Endodermal cell (in vitro differentiated cells): ENCODE measurements around the gene CSGALNACT2. TPM values are rescaled to one million over a fixed set of nuclear protein-coding genes. Genes with fewer than 3 reads are reported as not detected.

ENCODE experiments used
- DNase-seq: peaks from one replicate; pipeline ENCODE4 v3.0.0-alpha.2; 2017
- H3K27ac ChIP-seq: 2 replicates; pipeline ENCODE4 v1.5.1; 2013; ENCODE audit warnings: mild to moderate bottlenecking, low read depth, low read length, moderate library complexity
- H3K27me3 ChIP-seq: 2 replicates; pipeline ENCODE4 v1.6.1; 2013; ENCODE audit warnings: mild to moderate bottlenecking, low read length, moderate library complexity; ENCODE audit not compliant: insufficient read depth, control insufficient read depth, poor library complexity, severe bottlenecking
- H3K36me3 ChIP-seq: 2 replicates; pipeline ENCODE4 v1.7.0; 2013; ENCODE audit warnings: mild to moderate bottlenecking, low read length, moderate library complexity; ENCODE audit not compliant: control insufficient read depth, insufficient read depth
- H3K4me1 ChIP-seq: one replicate; pipeline ENCODE4 v1.7.0; 2013; ENCODE audit warnings: low read length; ENCODE audit not compliant: control insufficient read depth, insufficient read depth
- H3K4me3 ChIP-seq: 2 replicates; pipeline ENCODE4 v1.5.1; 2013; ENCODE audit warnings: mild to moderate bottlenecking, low read length, moderate library complexity
- H3K9ac ChIP-seq: 2 replicates; pipeline ENCODE4 v1.6.1; 2013; ENCODE audit warnings: mild to moderate bottlenecking, low read length, moderate library complexity; ENCODE audit not compliant: poor library complexity, severe bottlenecking; ENCODE audit errors: extremely low read depth
- H3K9me3 ChIP-seq: 2 replicates; pipeline ENCODE4 v1.6.1; 2013; ENCODE audit warnings: mild to moderate bottlenecking, low read length, moderate library complexity; ENCODE audit not compliant: control insufficient read depth
- H3K27ac Mint-ChIP-seq: 2 replicates; pipeline ENCODE4 v1.8.0; 2020; ENCODE audit warnings: mixed read lengths
- H3K27me3 Mint-ChIP-seq: 2 replicates; pipeline ENCODE4 v1.8.0; 2021; ENCODE audit warnings: mild to moderate bottlenecking, mixed read lengths; ENCODE audit not compliant: insufficient read depth
- H3K36me3 Mint-ChIP-seq: 2 replicates; pipeline ENCODE4 v1.8.0; 2020; ENCODE audit warnings: low read depth, mixed read lengths
- H3K4me1 Mint-ChIP-seq: 2 replicates; pipeline ENCODE4 v1.8.0; 2020; ENCODE audit warnings: mixed read lengths
- H3K4me3 Mint-ChIP-seq: 2 replicates; pipeline ENCODE4 v1.8.0; 2020; ENCODE audit warnings: mild to moderate bottlenecking, moderate library complexity, mixed read lengths
- H3K9me3 Mint-ChIP-seq: 2 replicates; pipeline ENCODE4 v1.8.0; 2020; ENCODE audit warnings: mild to moderate bottlenecking, mixed read lengths
- CTCF ChIP-seq: fragments of 200-600 bp; sonication (generic); conservative IDR thresholded peaks from 2 replicates; pipeline ENCODE4 v1.5.0; 2021; ENCODE audit warnings: antibody characterized with exemption, mild to moderate bottlenecking
- WGBS, 2 experiments: methylation state at CpG; one replicate each; pipeline versions ENCODE4 v1.1.5 to v1.1.7; 2013; ENCODE audit warnings: missing lambda C conversion rate in 2 of 2, mixed read lengths in 1 of 2; ENCODE audit not compliant: insufficient coverage in 1 of 2, insufficient read length in 1 of 2; 5-methylcytosine and 5-hydroxymethylcytosine counted together
- total RNA-seq, 2 donors: library from RNA; stranded (reverse); fragmentation: NEBNext Ultra II Directional in 1 of 2; extraction: Animal tissue kit (Norgen Biotek cat#: 25700) in 1 of 2; gene quantifications; 2 replicates in 1 of 2; 3 replicates in 1 of 2; pipeline ENCODE4 v1.2.1, GENCODE V29; 2021

The CSGALNACT2 gene
- total RNA-seq, 2 donors from 2014 or later = 7.3 to 8.6 TPM

GRCh38 chr10:43215758-43216455 is 77.7 kb downstream of the CSGALNACT2 start:
- Histone ChIP-seq H3K27me3 (no peaks in the 10 kb centered on the region), H3K9ac (no peak overlapping the region), H3K27ac (no peak overlapping the region), H3K9me3 (no peaks in the 10 kb centered on the region), H3K4me1 (no peaks in the 10 kb centered on the region), H3K36me3 (no peaks in the 10 kb centered on the region), H3K4me3 (no peak overlapping the region)
- no peak for DNase-seq
- 88 to 90% methylated on average over 13 to 19 of the region's 19 CpGs for WGBS, 2 experiments
- no peaks in the 10 kb centered on the region for H3K9me3 Mint-ChIP-seq
- peaks cover 4% of the 10 kb centered on the region for H3K27me3 Mint-ChIP-seq
- no peaks in the 10 kb centered on the region for H3K4me1 Mint-ChIP-seq
- no peak overlapping the region for H3K27ac Mint-ChIP-seq
- no peaks in the 10 kb centered on the region for H3K36me3 Mint-ChIP-seq
- H3K4me3 Mint-ChIP-seq = no peak overlapping the region
- TF ChIP-seq CTCF = no peak

- WGBS, 2 experiments = 90 to 93% methylated on average over 8 to 15 of the region's 15 CpGs
- H3K36me3 Mint-ChIP-seq = no peaks in the 10 kb centered on the region
- no peaks in the 10 kb centered on the region for H3K9me3 Mint-ChIP-seq
- H3K27ac Mint-ChIP-seq = no peak overlapping the region
- TF ChIP-seq CTCF = no peak
- no peak for DNase-seq
- Histone ChIP-seq H3K4me3 (no peak overlapping the region), H3K27me3 (no peaks in the 10 kb centered on the region), H3K27ac (no peak overlapping the region), H3K9me3 (no peaks in the 10 kb centered on the region), H3K36me3 (no peaks in the 10 kb centered on the region), H3K4me1 (no peaks in the 10 kb centered on the region), H3K9ac (no peak overlapping the region)
- no peak overlapping the region for H3K4me3 Mint-ChIP-seq
- H3K4me1 Mint-ChIP-seq = peaks cover 3% of the 10 kb centered on the region
- peaks cover 4% of the 10 kb centered on the region for H3K27me3 Mint-ChIP-seq
Measured at GRCh38 chr10:43216931-43217562, 78.8 kb downstream of the CSGALNACT2 start.

DNA sequence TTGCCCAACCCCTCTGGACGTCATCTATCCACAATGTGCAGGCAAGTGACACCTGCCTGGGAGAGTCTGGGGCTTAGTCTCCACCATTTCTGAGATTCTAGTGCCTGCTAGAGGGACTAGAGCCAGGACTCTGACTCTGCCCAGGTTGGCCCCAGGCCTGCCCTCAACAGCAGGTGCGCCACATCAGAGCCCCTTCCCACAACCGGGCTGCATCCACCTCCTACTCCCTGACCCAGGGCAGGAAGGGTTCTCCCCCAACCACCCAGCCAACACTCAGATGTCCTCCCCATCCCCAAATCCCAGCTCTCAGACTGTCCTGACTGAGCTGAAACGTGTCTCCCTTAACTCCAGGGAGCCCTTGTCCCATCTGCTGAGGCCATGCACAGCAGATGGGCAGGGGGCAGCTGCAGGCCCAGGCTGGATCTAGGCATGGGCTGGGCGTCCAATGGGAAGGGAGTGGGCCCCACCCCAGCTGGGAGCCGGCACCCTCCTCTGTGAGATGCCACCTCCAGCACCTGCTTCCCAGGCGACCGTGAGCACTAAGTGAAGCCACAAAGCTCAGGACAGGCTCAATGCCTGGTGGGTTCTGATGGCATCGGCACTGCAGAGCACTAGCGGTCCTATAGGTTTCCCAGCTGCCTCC is 79.4 kb downstream of the CSGALNACT2 start:
- Histone ChIP-seq H3K27ac (no peak overlapping the region), H3K4me3 (no peak overlapping the region), H3K9me3 (no peaks in the 10 kb centered on the region), H3K36me3 (no peaks in the 10 kb centered on the region), H3K4me1 (no peaks in the 10 kb centered on the region), H3K27me3 (no peaks in the 10 kb centered on the region), H3K9ac (no peak overlapping the region)
- 89 to 95% methylated on average over 10 of the region's 10 CpGs for WGBS, 2 experiments
- H3K27ac Mint-ChIP-seq = no peak overlapping the region
- peaks cover 3% of the 10 kb centered on the region for H3K4me1 Mint-ChIP-seq
- no peaks in the 10 kb centered on the region for H3K36me3 Mint-ChIP-seq
- TF ChIP-seq CTCF = no peak
- peaks cover 4% of the 10 kb centered on the region for H3K27me3 Mint-ChIP-seq
- no peak for DNase-seq
- H3K9me3 Mint-ChIP-seq = no peaks in the 10 kb centered on the region
- H3K4me3 Mint-ChIP-seq = no peak overlapping the region
